Measurements from ENCODE around the gene SSH3. TPM values are rescaled to one million over a fixed set of nuclear protein-coding genes. Genes with fewer than 3 reads are reported as not detected.

SSH3 gene
- total RNA-seq, 3 donors from 2014 or later: 28.8 to 55.2 (median 34.4) TPM

DNA sequence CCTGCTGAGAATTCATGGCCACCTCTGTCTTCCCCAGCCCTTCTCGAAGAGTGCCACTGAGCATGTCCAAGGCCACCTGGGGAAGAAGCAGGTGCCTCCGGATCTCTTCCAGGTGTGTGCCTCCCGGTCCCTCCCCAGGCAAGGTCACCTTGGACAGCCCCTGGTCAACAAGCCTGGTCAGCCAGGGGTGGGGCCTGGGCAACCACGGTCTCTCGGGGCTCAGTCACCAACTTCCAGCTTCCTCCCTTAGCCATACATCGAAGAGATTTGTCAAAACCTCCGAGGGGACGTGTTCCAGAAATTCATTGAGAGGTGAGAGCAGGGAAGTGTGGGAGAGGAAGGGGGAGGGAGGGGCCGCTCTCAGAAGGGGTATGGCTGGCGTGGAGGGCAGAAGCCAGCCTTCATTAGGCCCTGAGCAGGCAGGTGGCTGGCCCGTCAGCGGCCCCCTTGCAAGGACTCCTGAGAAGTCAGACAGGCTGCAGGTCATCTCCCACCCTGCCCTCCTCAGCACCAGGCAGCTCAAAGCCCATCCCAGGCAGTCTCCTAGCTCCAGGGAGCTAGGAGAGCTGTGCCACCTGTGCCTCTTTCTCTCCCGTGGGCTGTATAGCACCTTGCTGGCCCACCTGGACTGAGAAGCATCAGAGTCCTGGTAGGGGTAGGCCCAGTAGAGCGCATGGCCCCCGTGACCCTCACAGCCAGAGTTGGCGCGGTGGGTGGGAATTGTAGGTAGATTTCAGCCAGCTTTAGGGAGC, 23.6 kb upstream of the SSH3 start:
- Histone ChIP-seq H3K36me3 (peaks cover 22% of the 10 kb centered on the region), H3K27ac (peak overlapping the region; percentile 55 to 98), H3K4me1 (peaks cover 32 to 33% of the 10 kb centered on the region in 2 donors), H3K9me3 (no peaks in the 10 kb centered on the region), H3K4me3 (no peak overlapping the region), H3K27me3 (no peaks in the 10 kb centered on the region)
- no peak for TF ChIP-seq POLR2A (IDR thresholded peaks at IDR 0.05)
- TF ChIP-seq, protein P1, sequence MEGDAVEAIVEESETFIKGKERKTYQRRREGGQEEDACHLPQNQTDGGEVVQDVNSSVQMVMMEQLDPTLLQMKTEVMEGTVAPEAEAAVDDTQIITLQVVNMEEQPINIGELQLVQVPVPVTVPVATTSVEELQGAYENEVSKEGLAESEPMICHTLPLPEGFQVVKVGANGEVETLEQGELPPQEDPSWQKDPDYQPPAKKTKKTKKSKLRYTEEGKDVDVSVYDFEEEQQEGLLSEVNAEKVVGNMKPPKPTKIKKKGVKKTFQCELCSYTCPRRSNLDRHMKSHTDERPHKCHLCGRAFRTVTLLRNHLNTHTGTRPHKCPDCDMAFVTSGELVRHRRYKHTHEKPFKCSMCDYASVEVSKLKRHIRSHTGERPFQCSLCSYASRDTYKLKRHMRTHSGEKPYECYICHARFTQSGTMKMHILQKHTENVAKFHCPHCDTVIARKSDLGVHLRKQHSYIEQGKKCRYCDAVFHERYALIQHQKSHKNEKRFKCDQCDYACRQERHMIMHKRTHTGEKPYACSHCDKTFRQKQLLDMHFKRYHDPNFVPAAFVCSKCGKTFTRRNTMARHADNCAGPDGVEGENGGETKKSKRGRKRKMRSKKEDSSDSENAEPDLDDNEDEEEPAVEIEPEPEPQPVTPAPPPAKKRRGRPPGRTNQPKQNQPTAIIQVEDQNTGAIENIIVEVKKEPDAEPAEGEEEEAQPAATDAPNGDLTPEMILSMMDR (IDR thresholded peaks at IDR 0.05): no peak
- no peak for TF ChIP-seq POLR2AphosphoS5 (IDR thresholded peaks at IDR 0.05)
- intact Hi-C loops (cut with DNase I; ENCODE audit: low total_unique reads): no loop called here
- no peak for DNase-seq (ENCODE audit: low spot score in 2 of 2)

DNA sequence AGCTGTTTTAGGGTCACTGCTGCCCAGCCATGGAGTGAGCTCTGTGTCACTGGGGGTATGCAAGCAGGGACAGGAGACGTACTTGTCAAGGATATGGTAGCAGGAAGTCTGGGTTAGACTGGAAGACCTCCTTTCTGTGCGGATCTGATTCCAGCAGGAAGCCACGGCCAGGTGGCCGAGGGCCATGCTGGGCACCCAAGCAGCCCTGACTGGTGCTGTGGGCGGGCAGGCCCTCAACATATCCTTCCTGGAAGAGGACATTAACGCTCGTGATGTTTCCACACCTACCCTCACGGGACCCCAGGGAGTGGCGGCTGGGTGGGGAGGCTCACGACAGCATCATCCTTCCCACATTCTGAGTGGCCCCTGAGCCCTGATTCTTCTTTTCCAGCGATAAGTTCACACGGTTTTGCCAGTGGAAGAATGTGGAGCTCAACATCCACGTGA, 23.0 kb upstream of the SSH3 start:
- Histone ChIP-seq H3K4me1 (peaks cover 29 to 31% of the 10 kb centered on the region in 2 donors), H3K9me3 (no peaks in the 10 kb centered on the region), H3K27me3 (no peaks in the 10 kb centered on the region), H3K27ac (peak overlapping the region; percentile 55 to 98), H3K36me3 (peaks cover 22% of the 10 kb centered on the region), H3K4me3 (no peak overlapping the region)
- intact Hi-C loops (cut with DNase I; ENCODE audit: low total_unique reads): no loop called here
- DNase-seq (ENCODE audit: low spot score in 2 of 2): no peak
- TF ChIP-seq, protein P1 (IDR thresholded peaks at IDR 0.05): no peak
- TF ChIP-seq POLR2AphosphoS5 (IDR thresholded peaks at IDR 0.05) (no peak), POLR2A (IDR thresholded peaks at IDR 0.05) (no peak)

DNA sequence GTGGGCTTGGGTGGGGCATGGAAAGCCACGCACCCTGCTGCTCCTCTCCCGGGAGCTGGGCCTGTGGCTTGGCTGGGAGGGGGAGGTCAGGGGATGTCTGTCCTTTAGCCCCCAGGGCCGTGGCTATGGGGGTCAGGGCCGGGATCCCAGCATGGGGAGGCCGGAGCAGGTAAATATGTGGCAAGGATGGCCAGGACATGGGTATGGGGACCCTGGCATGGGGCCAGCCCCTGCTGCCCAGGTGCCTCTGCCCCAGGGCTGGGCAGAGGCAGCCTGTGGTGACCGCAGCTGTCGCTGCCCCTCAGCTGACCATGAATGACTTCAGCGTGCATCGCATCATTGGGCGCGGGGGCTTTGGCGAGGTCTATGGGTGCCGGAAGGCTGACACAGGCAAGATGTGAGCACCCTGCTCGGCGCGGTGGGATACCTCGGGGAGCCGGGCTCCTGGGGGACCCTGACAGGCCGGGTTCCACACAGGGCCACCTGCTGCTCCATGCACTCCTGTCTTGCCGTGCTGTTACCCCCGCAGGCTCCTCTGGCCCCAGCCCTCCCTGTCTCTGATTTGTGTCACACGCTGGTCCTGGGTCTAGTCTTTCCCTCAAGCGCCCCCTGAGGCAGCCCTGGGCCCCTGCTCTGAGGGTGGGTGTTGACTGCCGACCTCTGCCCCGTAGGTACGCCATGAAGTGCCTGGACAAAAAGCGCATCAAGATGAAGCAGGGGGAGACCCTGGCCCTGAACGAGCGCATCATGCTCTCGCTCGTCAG, 22.4 kb upstream of the SSH3 start:
- no peak for DNase-seq (ENCODE audit: low spot score in 2 of 2)
- Histone ChIP-seq H3K27ac (peak overlapping the region; percentile 55 to 98), H3K4me1 (peaks cover 23 to 26% of the 10 kb centered on the region in 2 donors), H3K27me3 (no peaks in the 10 kb centered on the region), H3K9me3 (no peaks in the 10 kb centered on the region), H3K4me3 (no peak overlapping the region), H3K36me3 (peaks cover 22% of the 10 kb centered on the region)
- TF ChIP-seq POLR2A (IDR thresholded peaks at IDR 0.05) (no peak), POLR2AphosphoS5 (IDR thresholded peaks at IDR 0.05) (no peak)
- TF ChIP-seq, protein P1 (IDR thresholded peaks at IDR 0.05): no peak
- intact Hi-C loops (cut with DNase I; ENCODE audit: low total_unique reads): no loop called here

DNA sequence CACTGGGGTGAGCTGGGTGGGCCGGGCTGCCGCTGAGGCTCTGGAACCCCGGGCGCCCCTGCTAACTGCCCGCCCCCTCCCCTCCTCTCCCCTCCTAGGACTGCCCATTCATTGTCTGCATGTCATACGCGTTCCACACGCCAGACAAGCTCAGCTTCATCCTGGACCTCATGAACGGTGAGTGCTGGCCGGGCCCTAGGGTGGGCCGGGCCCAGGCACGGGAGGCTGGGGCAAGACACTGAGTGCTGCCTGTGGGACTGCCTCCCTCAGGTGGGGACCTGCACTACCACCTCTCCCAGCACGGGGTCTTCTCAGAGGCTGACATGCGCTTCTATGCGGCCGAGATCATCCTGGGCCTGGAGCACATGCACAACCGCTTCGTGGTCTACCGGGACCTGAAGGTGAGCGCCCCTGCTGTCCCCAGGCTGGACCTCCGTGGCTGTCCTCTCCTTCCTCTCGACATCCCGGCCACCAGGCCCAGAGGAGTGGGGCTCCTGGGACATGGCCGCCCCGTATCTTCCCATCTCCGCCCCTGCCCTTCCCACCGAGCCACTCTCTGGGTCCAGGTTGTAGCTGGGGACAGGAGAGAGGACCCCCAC, 21.7 kb upstream of the SSH3 start:
- Histone ChIP-seq H3K4me1 (peaks cover 19 to 20% of the 10 kb centered on the region in 2 donors), H3K27me3 (no peaks in the 10 kb centered on the region), H3K9me3 (no peaks in the 10 kb centered on the region), H3K27ac (peak overlapping the region in 1 of 2 donors; percentile 98), H3K36me3 (peaks cover 22% of the 10 kb centered on the region), H3K4me3 (no peak overlapping the region)
- DNase-seq (ENCODE audit: low spot score in 2 of 2): no peak
- TF ChIP-seq POLR2AphosphoS5 (IDR thresholded peaks at IDR 0.05) (no peak), POLR2A (IDR thresholded peaks at IDR 0.05) (no peak)
- TF ChIP-seq, protein P1 (IDR thresholded peaks at IDR 0.05): no peak
- intact Hi-C loops (cut with DNase I; ENCODE audit: low total_unique reads): no loop called here

Data from breast epithelium (tissue), 4 donors.